SK-N-SH (cell line): ENCODE data around the gene FUCA1. TPM values are rescaled to one million over a fixed set of nuclear protein-coding genes. Genes with fewer than 3 reads are reported as not detected.

Experiments
- CTCF ChIA-PET: fragments of 300-600, 350-600 bp; formaldehyde crosslinking; extraction: SDS; loops from one replicate; lab custom pipeline; 2021; lab: Yijun Ruan, JAX
- POLR2A ChIA-PET: fragments of 350-600 bp; sonication (Branson Sonifier 250); formaldehyde crosslinking; extraction: SDS; loops from one replicate; lab custom pipeline; 2020; ENCODE audit warnings: antibody characterized with exemption, inconsistent platforms; lab: Yijun Ruan, JAX
- DNase-seq: peaks from one replicate; pipeline ENCODE4 v3.0.0; 2012
- H2AFZ ChIP-seq: fragments of 200-600 bp; sonication (generic); 2 replicates; pipeline ENCODE4 v1.8.1; 2016; ENCODE audit warnings: antibody characterized with exemption, mild to moderate bottlenecking, low read depth
- H3F3A ChIP-seq: fragments of 200-600 bp; sonication (generic); replicated peaks from 2 replicates; pipeline ENCODE3; 2016; ENCODE audit warnings: antibody characterized with exemption, mild to moderate bottlenecking; ENCODE audit not compliant: insufficient read depth
- H3K27ac ChIP-seq, 2 experiments: fragments of 200-500 bp in 1 of 2; fragments of 200-600 bp in 1 of 2; sonication (Bioruptor generic) in 1 of 2; sonication (generic), shearing (Covaris generic) in 1 of 2; 2 replicates each; pipeline versions ENCODE4 v1.5.1 to v1.6.1; 2014 to 2016; ENCODE audit warnings: low read depth in 2 of 2, inconsistent platforms in 1 of 2, low read length in 1 of 2, mild to moderate bottlenecking in 1 of 2, mixed read lengths in 1 of 2
- H3K27me3 ChIP-seq: fragments of 200-600 bp; sonication (generic), shearing (Covaris generic); 2 replicates; pipeline ENCODE4 v1.6.1; 2016; ENCODE audit warnings: mixed run types; ENCODE audit not compliant: insufficient read depth
- H3K36me3 ChIP-seq, 2 experiments: fragments of 200-500 bp in 1 of 2; fragments of 200-600 bp in 1 of 2; sonication (Bioruptor generic) in 1 of 2; sonication (generic) in 1 of 2; replicated peaks in 1 of 2; 2 replicates each; pipeline versions ENCODE3 to v1.5.1; 2014 to 2016; ENCODE audit warnings: low read length in 1 of 2, mild to moderate bottlenecking in 1 of 2; ENCODE audit not compliant: insufficient read depth in 2 of 2, control insufficient read depth in 1 of 2
- H3K4me1 ChIP-seq, 2 experiments: fragments of 200-500 bp in 1 of 2; fragments of 200-600 bp in 1 of 2; sonication (Bioruptor generic) in 1 of 2; sonication (generic), shearing (Covaris generic) in 1 of 2; 2 replicates each; pipeline versions ENCODE4 v1.5.1 to v1.6.1; 2014 to 2016; ENCODE audit warnings: low read depth in 1 of 2, low read length in 1 of 2, mixed run types in 1 of 2; ENCODE audit not compliant: insufficient read depth in 2 of 2, control insufficient read depth in 1 of 2
- H3K4me2 ChIP-seq: fragments of 200-600 bp; sonication (generic), shearing (Covaris generic); 2 replicates; pipeline ENCODE4 v1.6.1; 2017; ENCODE audit warnings: mixed run types
- H3K4me3 ChIP-seq, 2 experiments: fragments of 200-500 bp in 1 of 2; fragments of 200-600 bp in 1 of 2; sonication (Bioruptor generic) in 1 of 2; sonication (generic), shearing (Covaris generic) in 1 of 2; 2 replicates each; pipeline versions ENCODE4 v1.5.1 to v1.8.1; 2014 to 2016; ENCODE audit warnings: low read depth in 2 of 2, inconsistent platforms in 1 of 2, low read length in 1 of 2, mild to moderate bottlenecking in 1 of 2, mixed read lengths in 1 of 2, moderate library complexity in 1 of 2
- H3K79me2 ChIP-seq: fragments of 200-600 bp; sonication (generic); 2 replicates; pipeline ENCODE4 v1.8.1; 2017; ENCODE audit warnings: mild to moderate bottlenecking; ENCODE audit not compliant: insufficient read depth
- H3K9ac ChIP-seq: fragments of 200-600 bp; sonication (generic); 2 replicates; pipeline ENCODE4 v1.6.1; 2017; ENCODE audit warnings: mixed run types
- H3K9me2 ChIP-seq: fragments of 200-600 bp; sonication (generic); 2 replicates; pipeline ENCODE4 v1.6.1; 2017; ENCODE audit warnings: mixed run types
- H3K9me3 ChIP-seq: fragments of 200-600 bp; sonication (generic); 2 replicates; pipeline ENCODE4 v1.6.1; 2017; ENCODE audit warnings: mixed run types, mild to moderate bottlenecking, moderate library complexity
- H4K20me1 ChIP-seq: fragments of 200-600 bp; sonication (generic); 2 replicates; pipeline ENCODE4 v1.6.1; 2017; ENCODE audit warnings: mild to moderate bottlenecking, mixed run types; ENCODE audit not compliant: insufficient read depth
- CTCF ChIP-seq: fragments of 200-600 bp; sonication (generic); IDR thresholded peaks from 2 replicates; pipeline ENCODE4 v1.6.1; 2017; ENCODE audit warnings: antibody characterized with exemption, mild to moderate bottlenecking, moderate library complexity
- ELF1 ChIP-seq: IDR thresholded peaks from 2 replicates; pipeline ENCODE4 v1.4.0; 2012
- EP300 ChIP-seq, 2 experiments: IDR thresholded peaks; 2 replicates each; pipeline versions ENCODE4 v1.4.0 to v1.6.1; 2012; ENCODE audit warnings: borderline replicate concordance in 1 of 2, low read depth in 1 of 2, low read length in 1 of 2
- EZH2phosphoT487 ChIP-seq: fragments of 200-600 bp; sonication (generic); IDR thresholded peaks from 2 replicates; pipeline ENCODE4 v1.6.1; 2017; ENCODE audit warnings: low read depth, mixed run types, mild to moderate bottlenecking, antibody characterized with exemption, moderate library complexity, borderline replicate concordance
- FOXM1 ChIP-seq: IDR thresholded peaks from 2 replicates; pipeline ENCODE4 v1.4.0; 2012; ENCODE audit warnings: low read depth, mild to moderate bottlenecking
- GATA2 ChIP-seq: sonication (generic); formaldehyde crosslinking; IDR thresholded peaks from 2 replicates; pipeline ENCODE4 v1.5.0; 2020; ENCODE audit warnings: mild to moderate bottlenecking, missing genetic modification reagents
- JUND ChIP-seq: IDR thresholded peaks from 2 replicates; pipeline ENCODE4 v1.4.0; 2012
- MXI1 ChIP-seq: IDR thresholded peaks from 2 replicates; pipeline ENCODE4 v1.6.1; 2012; ENCODE audit warnings: mild to moderate bottlenecking, low read depth, low read length, improper control_type of control experiment
- NRF1 ChIP-seq: IDR thresholded peaks from 2 replicates; pipeline ENCODE4 v1.6.1; 2012; ENCODE audit warnings: low read depth, mild to moderate bottlenecking, low read length
- POLR2AphosphoS5 ChIP-seq: IDR thresholded peaks from 2 replicates; pipeline ENCODE4 v1.6.1; 2012; ENCODE audit warnings: low read depth, low read length
- RAD21 ChIP-seq: IDR thresholded peaks from 2 replicates; pipeline ENCODE4 v1.6.1; 2012; ENCODE audit warnings: mild to moderate bottlenecking, low read length
- RCOR1 ChIP-seq: fragments of 150-350 bp; IDR thresholded peaks from 2 replicates; pipeline ENCODE4 v1.6.1; 2017; ENCODE audit warnings: antibody characterized with exemption, low read length
- RFX5 ChIP-seq: IDR thresholded peaks from 2 replicates; pipeline ENCODE4 v1.6.1; 2012; ENCODE audit warnings: mild to moderate bottlenecking, improper control_type of control experiment, low read length
- TCF12 ChIP-seq: IDR thresholded peaks from 2 replicates; pipeline ENCODE4 v1.4.0; 2012
- TEAD4 ChIP-seq: IDR thresholded peaks from 2 replicates; pipeline ENCODE4 v1.4.0; 2012; ENCODE audit warnings: mild to moderate bottlenecking, borderline replicate concordance; ENCODE audit not compliant: insufficient read depth
- WGBS: methylation state at CpG from one replicate; pipeline ENCODE4 v1.1.6; 2017; ENCODE audit warnings: low lambda C conversion rate; 5-methylcytosine and 5-hydroxymethylcytosine counted together
- polyA plus RNA-seq, 3 experiments: library from polyadenylated mRNA; depleted of rRNA; stranded (reverse); fragments of >200 nt; gene quantifications; 2 replicates each; pipeline ENCODE4 v1.2.3, GENCODE V29; 2012
- TF ChIP-seq, protein P1 (sequence below): IDR thresholded peaks from 2 replicates; pipeline ENCODE4; 2012

Gene FUCA1
- polyA plus RNA-seq, 1 of the 3 experiments (the other 2 are of a cell fraction): 31.9 TPM

- no peak overlapping the region; the same call in 1 of the 2 replicates for H3K9ac ChIP-seq
- no peaks in the 10 kb centered on the region for H3F3A ChIP-seq
- H3K36me3 ChIP-seq: no peaks in the 10 kb centered on the region
- H3K79me2 ChIP-seq: no peaks in the 10 kb centered on the region
- peak overlapping the region; percentile 39 to 62 for H3K4me3 ChIP-seq
- no peaks in the 10 kb centered on the region for H3K27me3 ChIP-seq
- peak overlapping the region; percentile 84 for H3K4me2 ChIP-seq
- no peaks in the 10 kb centered on the region for H3K9me3 ChIP-seq
- peak overlapping the region; percentile 97 for H2AFZ ChIP-seq
- ChIA-PET POLR2A (no interaction called here), CTCF (interaction anchor here (1.1 to 1.3 kb wide), 3 partner anchors 25 to 78 kb away, joined by 3 read pairs; no protein-coding TSS in a partner anchor)
- no peak overlapping the region for H3K27ac ChIP-seq
- no peaks in the 10 kb centered on the region for H3K9me2 ChIP-seq
- WGBS: 4% methylated on average over 21 of the region's 21 CpGs
- peaks cover 0 to 6% of the 10 kb centered on the region in 2 experiments; a peak in 1 of 4 replicates for H3K4me1 ChIP-seq
- TF ChIP-seq ELF1 (no peak), TCF12 (no peak), JUND (no peak), FOXM1 (no peak), EP300 (IDR thresholded peaks at IDR 0.05; ENCODE audit: borderline replicate concordance in 1 of 2, low read depth in 1 of 2, low read length in 1 of 2) (no peak), MXI1 (peak; percentile 74; the same call in 1 of the 2 replicates)
- H4K20me1 ChIP-seq: no peaks in the 10 kb centered on the region
- DNase-seq: peak; percentile 88
Observed at GRCh38 chr1:23838401-23838866, 29.7 kb downstream of the FUCA1 start.

- H3K27me3 ChIP-seq: no peaks in the 10 kb centered on the region
- H3K9ac ChIP-seq: no peak overlapping the region
- H2AFZ ChIP-seq: peak overlapping the region; percentile 67
- ChIA-PET CTCF (interaction anchor here (1.1 to 1.3 kb wide), 2 partner anchors 25 to 79 kb away, joined by 3 read pairs; no protein-coding TSS in a partner anchor), POLR2A (no interaction called here)
- H3K36me3 ChIP-seq: no peaks in the 10 kb centered on the region
- H3K4me3 ChIP-seq: peak overlapping the region; percentile 39 to 62; a peak in 2 of 4 replicates
- no peaks in the 10 kb centered on the region for H4K20me1 ChIP-seq
- DNase-seq: no peak
- no peaks in the 10 kb centered on the region for H3K9me2 ChIP-seq
- H3K79me2 ChIP-seq: no peaks in the 10 kb centered on the region
- WGBS: 41% methylated on average over 9 of the region's 13 CpGs
- peaks cover 0 to 6% of the 10 kb centered on the region in 2 experiments; a peak in 1 of 4 replicates for H3K4me1 ChIP-seq
- H3F3A ChIP-seq: no peaks in the 10 kb centered on the region
- no peak for TF ChIP-seq RCOR1
- TF ChIP-seq, protein P1, sequence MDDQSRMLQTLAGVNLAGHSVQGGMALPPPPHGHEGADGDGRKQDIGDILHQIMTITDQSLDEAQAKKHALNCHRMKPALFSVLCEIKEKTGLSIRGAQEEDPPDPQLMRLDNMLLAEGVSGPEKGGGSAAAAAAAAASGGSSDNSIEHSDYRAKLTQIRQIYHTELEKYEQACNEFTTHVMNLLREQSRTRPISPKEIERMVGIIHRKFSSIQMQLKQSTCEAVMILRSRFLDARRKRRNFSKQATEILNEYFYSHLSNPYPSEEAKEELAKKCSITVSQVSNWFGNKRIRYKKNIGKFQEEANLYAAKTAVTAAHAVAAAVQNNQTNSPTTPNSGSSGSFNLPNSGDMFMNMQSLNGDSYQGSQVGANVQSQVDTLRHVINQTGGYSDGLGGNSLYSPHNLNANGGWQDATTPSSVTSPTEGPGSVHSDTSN: no peak
- no peak for TF ChIP-seq POLR2AphosphoS5
- no peak for TF ChIP-seq EP300 (IDR thresholded peaks at IDR 0.05; ENCODE audit: borderline replicate concordance in 1 of 2, low read depth in 1 of 2, low read length in 1 of 2)
- no peak for TF ChIP-seq GATA2
- no peak for TF ChIP-seq CTCF
- TF ChIP-seq TEAD4: no peak
- no peak for TF ChIP-seq JUND
- no peak for TF ChIP-seq NRF1
- no peak for TF ChIP-seq TCF12
- no peak for TF ChIP-seq RFX5
- TF ChIP-seq EZH2phosphoT487: no peak
- TF ChIP-seq RAD21: no peak
- H3K9me3 ChIP-seq: no peaks in the 10 kb centered on the region
- peak overlapping the region; percentile 84 for H3K4me2 ChIP-seq
- no peak overlapping the region for H3K27ac ChIP-seq
Observed at GRCh38 chr1:23837908-23838307, 30.2 kb downstream of the FUCA1 start.
